ENCODE measurements around the gene BANF1.
A peak's percentile ranks its signal among the peaks of the same experiment; 100 is the strongest.

BANF1 gene

GRCh38 chr11:65977621-65978390 is 24.5 kb upstream of the BANF1 start:
- Histone ChIP-seq H3K4me3 (no peak overlapping the region), H3K27ac (no peak overlapping the region)

GRCh38 chr11:65978391-65979238 is 23.7 kb upstream of the BANF1 start:
- Histone ChIP-seq H3K4me3 (no peak overlapping the region), H3K27ac (no peak overlapping the region)

- H3K27ac ChIP-seq: no peak overlapping the region
These were observed 23.0 kb upstream of the BANF1 start for GRCh38 chr11:65979261-65979759.

GRCh38 chr11:65981101-65981740 is 21.1 kb upstream of the BANF1 start:
- Histone ChIP-seq H3K27ac (no peak overlapping the region), H3K4me3 (no peak overlapping the region)

More at GRCh38 chr11:65979261-65979759, 23.0 kb upstream of the BANF1 start:
- H3K4me3 ChIP-seq: no peak overlapping the region

GRCh38 chr11:65981972-65982823 is 20.1 kb upstream of the BANF1 start:
- H3K4me3 ChIP-seq: no peak overlapping the region
- no peak overlapping the region for H3K27ac ChIP-seq

- Histone ChIP-seq H3K27ac (no peak overlapping the region), H3K4me3 (no peak overlapping the region)
These were observed 19.3 kb upstream of the BANF1 start for GRCh38 chr11:65982824-65983588.

- no peak overlapping the region for H3K4me3 ChIP-seq
- no peak overlapping the region for H3K27ac ChIP-seq
These were observed 18.7 kb upstream of the BANF1 start for GRCh38 chr11:65983589-65983987.

GRCh38 chr11:65987336-65987735 is 15.0 kb upstream of the BANF1 start:
- no peak overlapping the region for H3K4me3 ChIP-seq
- no peak overlapping the region for H3K27ac ChIP-seq

- H3K27ac ChIP-seq: peak overlapping the region in 5 of 21 experiments; percentile 16 to 47 (median 37)
These were observed 13.3 kb upstream of the BANF1 start for GRCh38 chr11:65988791-65989592.

GRCh38 chr11:65992056-65992455 is 10.2 kb upstream of the BANF1 start:
- Histone ChIP-seq H3K27ac (no peak overlapping the region), H3K4me3 (no peak overlapping the region)

More at GRCh38 chr11:65988791-65989592, 13.3 kb upstream of the BANF1 start:
- H3K4me3 ChIP-seq: no peak overlapping the region

- no peak overlapping the region for H3K27ac ChIP-seq
- no peak overlapping the region for H3K4me3 ChIP-seq
These were observed 5.0 kb upstream of the BANF1 start for GRCh38 chr11:65997286-65997685.

GRCh38 chr11:66002648-66003225 is 434 bp downstream of the BANF1 start:
- peak overlapping the region; percentile 54 to 96 (median 92) for H3K4me3 ChIP-seq
- peak overlapping the region; percentile 43 to 98 (median 92) for H3K27ac ChIP-seq

GRCh38 chr11:66003291-66003690 is 988 bp downstream of the BANF1 start:
- H3K4me3 ChIP-seq: peak overlapping the region; percentile 54 to 96 (median 92)
- peak overlapping the region in 16 of 21 experiments; percentile 86 to 98 (median 92) for H3K27ac ChIP-seq

GRCh38 chr11:66004186-66004585 is 1.9 kb downstream of the BANF1 start:
- no peak overlapping the region for H3K27ac ChIP-seq

GRCh38 chr11:66006134-66006890 is 4.0 kb downstream of the BANF1 start:
- peak overlapping the region in 2 of 21 experiments; percentile 0 to 71 for H3K27ac ChIP-seq
- no peak overlapping the region for H3K4me3 ChIP-seq

More at GRCh38 chr11:66004186-66004585, 1.9 kb downstream of the BANF1 start:
- H3K4me3 ChIP-seq: no peak overlapping the region

- Histone ChIP-seq H3K27ac (peak overlapping the region in 3 of 21 experiments; percentile 0 to 71 (median 3)), H3K4me3 (no peak overlapping the region)
These were observed 4.5 kb downstream of the BANF1 start for GRCh38 chr11:66006891-66007176.

- no peak overlapping the region for H3K4me3 ChIP-seq
- peak overlapping the region in 3 of 21 experiments; percentile 1 to 71 (median 41) for H3K27ac ChIP-seq
These were observed 4.9 kb downstream of the BANF1 start for GRCh38 chr11:66007201-66007634.
